ENCODE results near the gene KDM2B. TPM values are rescaled to one million over a fixed set of nuclear protein-coding genes. Genes with fewer than 3 reads are reported as not detected.

KDM2B gene
- total and polyA plus RNA-seq, 2 donors from 2014 or later, result 6.2 to 19.7 TPM

GRCh38 chr12:121455766-121456420 is 124.9 kb downstream of the KDM2B start:
- TF ChIP-seq CTCF (IDR thresholded peaks at IDR 0.05; ENCODE audit: borderline replicate concordance, extremely low read depth, insufficient read depth), result no peak
- no peak overlapping the region for H3K27ac ChIP-seq (ENCODE audit: low read depth in 2 of 2, low read length in 2 of 2)
- peaks cover 0 to 9% (median 4%) of the 10 kb centered on the region in 3 donors for H3K4me1 ChIP-seq (ENCODE audit: control insufficient read depth in 2 of 3, insufficient read depth in 2 of 3, low read depth in 1 of 3, low read length in 3 of 3)
- intact Hi-C loops (cut with DNase I), result no loop called here
- peak in 4 of 5 donors; percentile 32 to 67 (median 52) for DNase-seq
- H3K9ac ChIP-seq (ENCODE audit: low read length in 3 of 3), result no peak overlapping the region
- no peaks in the 10 kb centered on the region for H3K27me3 ChIP-seq (ENCODE audit: control insufficient read depth, insufficient read depth, low read length)
- H3K36me3 ChIP-seq (ENCODE audit: control insufficient read depth in 2 of 3, insufficient read depth in 3 of 3, low read length in 3 of 3), result no peaks in the 10 kb centered on the region
- no peak overlapping the region for H3K4me3 ChIP-seq (ENCODE audit: low read length in 3 of 3)
- H3K9me3 ChIP-seq (ENCODE audit: control insufficient read depth in 2 of 3, insufficient read depth in 1 of 3, low read length in 3 of 3), result no peaks in the 10 kb centered on the region
- no peak for FAIRE-seq

- Histone ChIP-seq H3K27ac (ENCODE audit: low read depth in 2 of 2, low read length in 2 of 2) (no peak overlapping the region), H3K36me3 (ENCODE audit: control insufficient read depth in 2 of 3, insufficient read depth in 3 of 3, low read length in 3 of 3) (no peaks in the 10 kb centered on the region), H3K9ac (ENCODE audit: low read length in 3 of 3) (no peak overlapping the region), H3K27me3 (ENCODE audit: control insufficient read depth, insufficient read depth, low read length) (no peaks in the 10 kb centered on the region), H3K4me3 (ENCODE audit: low read length in 3 of 3) (no peak overlapping the region), H3K9me3 (ENCODE audit: control insufficient read depth in 2 of 3, insufficient read depth in 1 of 3, low read length in 3 of 3) (no peaks in the 10 kb centered on the region), H3K4me1 (ENCODE audit: control insufficient read depth in 2 of 3, insufficient read depth in 2 of 3, low read depth in 1 of 3, low read length in 3 of 3) (peaks cover 0 to 9% (median 4%) of the 10 kb centered on the region in 3 donors)
- TF ChIP-seq CTCF (IDR thresholded peaks at IDR 0.05; ENCODE audit: borderline replicate concordance, extremely low read depth, insufficient read depth), result no peak
- DNase-seq, result no peak
- FAIRE-seq, result no peak
- intact Hi-C loops (cut with DNase I), result no loop called here
These were observed 125.9 kb downstream of the KDM2B start for GRCh38 chr12:121454921-121455320.

- no peak overlapping the region for H3K27ac ChIP-seq (ENCODE audit: low read depth in 2 of 2, low read length in 2 of 2)
- no peak overlapping the region for H3K4me3 ChIP-seq (ENCODE audit: low read length in 3 of 3)
- H3K9ac ChIP-seq (ENCODE audit: low read length in 3 of 3), result no peak overlapping the region
- no peaks in the 10 kb centered on the region for H3K9me3 ChIP-seq (ENCODE audit: control insufficient read depth in 2 of 3, insufficient read depth in 1 of 3, low read length in 3 of 3)
- peaks cover 0 to 9% (median 4%) of the 10 kb centered on the region in 3 donors for H3K4me1 ChIP-seq (ENCODE audit: control insufficient read depth in 2 of 3, insufficient read depth in 2 of 3, low read depth in 1 of 3, low read length in 3 of 3)
- H3K27me3 ChIP-seq (ENCODE audit: control insufficient read depth, insufficient read depth, low read length), result no peaks in the 10 kb centered on the region
- no peak for TF ChIP-seq CTCF (IDR thresholded peaks at IDR 0.05; ENCODE audit: borderline replicate concordance, extremely low read depth, insufficient read depth)
- intact Hi-C loops (cut with DNase I), result no loop called here
- H3K36me3 ChIP-seq (ENCODE audit: control insufficient read depth in 2 of 3, insufficient read depth in 3 of 3, low read length in 3 of 3), result no peaks in the 10 kb centered on the region
- DNase-seq (peak in 2 of 5 donors; percentile 46 to 61), FAIRE-seq (no peak)
These were observed 127.2 kb downstream of the KDM2B start for GRCh38 chr12:121453629-121454028.

Measured in kidney (tissue), 14 donors.